Right lobe of liver (tissue), 4 donors: ENCODE results near the gene CDHR1.

Source experiments
- POLR2A ChIP-seq: fragments of 450-650 bp; IDR thresholded peaks from one replicate; pipeline ENCODE4 v1.6.1; 2017; ENCODE audit warnings: antibody characterized with exemption, mild to moderate bottlenecking
- TF ChIP-seq, protein P1 (sequence below), 4 donors: fragments of 200-600 bp in 3 of 4; fragments of 450-650 bp in 1 of 4; IDR thresholded peaks; one replicate each; pipeline versions ENCODE4 v1.5.1 to v1.8.0; 2016 to 2022; ENCODE audit warnings: antibody characterized with exemption in 4 of 4, mild to moderate bottlenecking in 2 of 4
- donor health status: DM: no; HTN: no; CAD: no.
- donor health status: DM: no; HTN: no; CAD: no.
- donor health status: DM: no; HTN: yes; CAD: no.

DNA sequence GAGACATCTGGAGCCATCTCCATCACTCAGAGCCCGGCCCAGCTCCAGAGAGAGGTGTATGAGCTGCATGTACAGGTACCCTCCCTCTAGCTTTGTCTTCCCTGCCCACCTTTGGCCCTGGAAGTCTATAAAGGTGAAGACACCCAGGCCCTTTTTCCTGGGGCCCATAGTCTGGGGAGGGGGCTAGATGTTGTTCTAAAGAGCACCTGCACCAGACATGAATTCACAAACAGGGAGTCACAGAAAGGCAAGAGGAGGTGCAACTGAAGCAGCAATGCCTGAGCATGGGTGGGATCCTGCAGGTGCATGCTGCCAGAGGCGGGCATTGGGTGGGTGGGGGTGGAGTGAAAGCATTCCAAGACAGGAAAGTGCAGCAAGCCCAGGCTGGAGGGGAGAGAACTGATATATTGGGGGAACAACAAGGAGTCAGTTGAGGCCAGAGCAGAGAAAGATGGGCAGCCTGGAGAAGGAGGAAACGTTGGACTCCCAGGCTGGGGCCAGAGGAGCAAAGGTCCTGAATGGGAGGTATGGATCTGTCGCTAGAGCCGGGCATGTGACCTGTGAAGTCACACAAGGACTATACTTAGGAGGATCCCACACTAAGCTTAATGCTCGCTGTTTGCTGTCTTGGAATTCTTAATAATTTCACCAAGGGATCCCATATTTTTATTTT is 11.7 kb downstream of the CDHR1 start:
- TF ChIP-seq, protein P1, sequence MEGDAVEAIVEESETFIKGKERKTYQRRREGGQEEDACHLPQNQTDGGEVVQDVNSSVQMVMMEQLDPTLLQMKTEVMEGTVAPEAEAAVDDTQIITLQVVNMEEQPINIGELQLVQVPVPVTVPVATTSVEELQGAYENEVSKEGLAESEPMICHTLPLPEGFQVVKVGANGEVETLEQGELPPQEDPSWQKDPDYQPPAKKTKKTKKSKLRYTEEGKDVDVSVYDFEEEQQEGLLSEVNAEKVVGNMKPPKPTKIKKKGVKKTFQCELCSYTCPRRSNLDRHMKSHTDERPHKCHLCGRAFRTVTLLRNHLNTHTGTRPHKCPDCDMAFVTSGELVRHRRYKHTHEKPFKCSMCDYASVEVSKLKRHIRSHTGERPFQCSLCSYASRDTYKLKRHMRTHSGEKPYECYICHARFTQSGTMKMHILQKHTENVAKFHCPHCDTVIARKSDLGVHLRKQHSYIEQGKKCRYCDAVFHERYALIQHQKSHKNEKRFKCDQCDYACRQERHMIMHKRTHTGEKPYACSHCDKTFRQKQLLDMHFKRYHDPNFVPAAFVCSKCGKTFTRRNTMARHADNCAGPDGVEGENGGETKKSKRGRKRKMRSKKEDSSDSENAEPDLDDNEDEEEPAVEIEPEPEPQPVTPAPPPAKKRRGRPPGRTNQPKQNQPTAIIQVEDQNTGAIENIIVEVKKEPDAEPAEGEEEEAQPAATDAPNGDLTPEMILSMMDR (IDR thresholded peaks at IDR 0.05) = no peak
- TF ChIP-seq POLR2A = no peak
